K562 (cell line): ENCODE results near the gene DGKE. TPM values are rescaled to one million over a fixed set of nuclear protein-coding genes. Genes with fewer than 3 reads are reported as not detected.

Source experiments
- ADNP ChIP-seq: fragments of 200-800 bp; sonication (Bioruptor generic); IDR thresholded peaks from 2 replicates; pipeline ENCODE4 v1.6.1; 2016; ENCODE audit warnings: missing genetic modification characterization, missing compliant biosample characterization
- ARID2 ChIP-seq: fragments of 450-650 bp; IDR thresholded peaks from 2 replicates; pipeline ENCODE4 v1.6.1; 2017; ENCODE audit warnings: antibody characterized with exemption, mild to moderate bottlenecking
- CREBBP ChIP-seq: IDR thresholded peaks from one replicate; pipeline ENCODE4 v1.6.1; 2012; ENCODE audit warnings: low read depth, mild to moderate bottlenecking, control low read depth, inconsistent platforms, low read length
- ELF1 ChIP-seq: fragments of 200-800 bp; sonication (Bioruptor generic); IDR thresholded peaks from 2 replicates; pipeline ENCODE4 v1.6.1; 2016; ENCODE audit warnings: missing genetic modification characterization, missing compliant biosample characterization
- ETV6 ChIP-seq, 3 experiments: fragments of 150-350 bp in 1 of 3; sonication (generic) in 1 of 3; formaldehyde crosslinking in 1 of 3; IDR thresholded peaks; 2 replicates each; pipeline versions ENCODE4 v1.6.1 to v1.8.0; 2014 to 2022; ENCODE audit warnings: borderline replicate concordance in 2 of 3, low read depth in 2 of 3, antibody characterized with exemption in 1 of 3, low read length in 1 of 3, mild to moderate bottlenecking in 1 of 3, missing genetic modification reagents in 1 of 3
- LCOR ChIP-seq: sonication (generic); formaldehyde crosslinking; IDR thresholded peaks from 2 replicates; pipeline ENCODE4 v1.8.0; 2022; ENCODE audit warnings: mild to moderate bottlenecking, missing genetic modification reagents
- MAFF ChIP-seq: IDR thresholded peaks from 2 replicates; pipeline ENCODE4 v1.6.1; 2012; ENCODE audit warnings: low read length, improper control_type of control experiment
- MTA1 ChIP-seq: fragments of 450-650 bp; IDR thresholded peaks from 2 replicates; pipeline ENCODE4 v1.6.1; 2017; ENCODE audit warnings: borderline replicate concordance
- POLR2A ChIP-seq: fragments of 450-650 bp; conservative IDR thresholded peaks from 2 replicates; pipeline ENCODE4 v1.6.1; 2016
- RBBP5 ChIP-seq: fragments of 200-600 bp; sonication (generic); IDR thresholded peaks from 2 replicates; pipeline ENCODE4 v1.6.1; 2012; ENCODE audit warnings: borderline replicate concordance, mild to moderate bottlenecking, low read length, control low read depth, inconsistent platforms; ENCODE audit not compliant: insufficient read depth, poor library complexity, severe bottlenecking
- SIX5 ChIP-seq, 2 experiments: IDR thresholded peaks; 2 replicates each; pipeline ENCODE4 v1.6.1; 2011; ENCODE audit warnings: low read length in 2 of 2, borderline replicate concordance in 1 of 2, low read depth in 1 of 2, mild to moderate bottlenecking in 1 of 2, moderate library complexity in 1 of 2; ENCODE audit not compliant: insufficient read depth in 1 of 2
- SMAD1 ChIP-seq: fragments of 150-350 bp; IDR thresholded peaks from 2 replicates; pipeline ENCODE4 v1.6.1; 2014; ENCODE audit warnings: low read length, low read depth; ENCODE audit not compliant: partially characterized antibody
- SMARCB1 ChIP-seq: IDR thresholded peaks from 2 replicates; pipeline ENCODE4 v1.6.1; 2011; ENCODE audit warnings: improper control_type of control experiment, low read depth; ENCODE audit not compliant: insufficient read length
- SP2 ChIP-seq: IDR thresholded peaks from 2 replicates; pipeline ENCODE4 v1.6.1; 2011; ENCODE audit warnings: mild to moderate bottlenecking, low read depth, low read length, moderate library complexity; ENCODE audit not compliant: poor library complexity, severe bottlenecking; ENCODE audit errors: extremely low read depth
- TCFL5 ChIP-seq: fragments of 250-450 bp; sonication (Bioruptor Pico); conservative IDR thresholded peaks from 2 replicates; pipeline ENCODE4 v1.6.1; 2021; ENCODE audit warnings: mild to moderate bottlenecking, moderate library complexity, matching md5 sums
- TEAD1 ChIP-seq, 2 experiments: fragments of 450-650 bp in 1 of 2; sonication (generic) in 1 of 2; formaldehyde crosslinking; IDR thresholded peaks; 2 replicates each; pipeline versions ENCODE4 v1.4.0 to v1.8.0; 2020 to 2022; ENCODE audit warnings: mild to moderate bottlenecking in 2 of 2, missing genetic modification reagents in 1 of 2
- YBX1 ChIP-seq: fragments of 450-650 bp; IDR thresholded peaks from 2 replicates; pipeline ENCODE4 v1.7.1; 2016; ENCODE audit warnings: mild to moderate bottlenecking
- ZNF197 ChIP-seq: fragments of 200-800 bp; sonication (Bioruptor generic); IDR thresholded peaks from 2 replicates; pipeline ENCODE4 v1.6.1; 2016; ENCODE audit warnings: low read depth, missing genetic modification characterization, missing compliant biosample characterization
- ZNF23 ChIP-seq: fragments of 250-450 bp; sonication (Bioruptor Pico); IDR thresholded peaks from 2 replicates; pipeline ENCODE4 v1.4.0; 2020; ENCODE audit warnings: mild to moderate bottlenecking
- ZNF551 ChIP-seq: fragments of 250-450 bp; sonication (Bioruptor Pico); IDR thresholded peaks from 2 replicates; pipeline ENCODE4 v1.5.0; 2021; ENCODE audit warnings: mild to moderate bottlenecking, moderate library complexity
- ZNF586 ChIP-seq: fragments of 450-650 bp; formaldehyde crosslinking; conservative IDR thresholded peaks from 2 replicates; pipeline ENCODE4 v1.4.0; 2020; ENCODE audit warnings: mild to moderate bottlenecking, moderate library complexity
- ZNF699 ChIP-seq: fragments of 250-450 bp; sonication (Bioruptor Pico); IDR thresholded peaks from 2 replicates; pipeline ENCODE4 v1.8.0; 2021; ENCODE audit warnings: mild to moderate bottlenecking, moderate library complexity; ENCODE audit not compliant: insufficient replicate concordance
- polyA plus RNA-seq, 8 experiments: library from polyadenylated mRNA; depleted of rRNA in 4 of 8; stranded (reverse) in 5 of 8; unstranded in 3 of 8; fragments of >200 nt; fragmentation: Nextera tagmentation in 2 of 8; fragmentation: Illumina TruSeq in 1 of 8; extraction: Ambion mirVana in 2 of 8; extraction: Trizol in 1 of 8; gene quantifications; 2 replicates each; pipeline versions ENCODE4 v1.2.1 to v1.2.3, GENCODE V29; 2011 to 2014; ENCODE audit warnings: inconsistent platforms in 1 of 8, missing spikeins in 1 of 8
- total RNA-seq, 7 experiments: library from RNA; depleted of rRNA in 6 of 7; stranded (reverse); fragments of >200 nt in 6 of 7; fragmentation: Illumina TruSeq in 2 of 7; extraction: Trizol in 2 of 7; gene quantifications; 2 replicates each; pipeline versions ENCODE4 v1.2.1 to v1.2.3, GENCODE V29; 2011 to 2021; ENCODE audit warnings: low replicate concordance in 1 of 7
- TF ChIP-seq, protein P1 (sequence below): sonication (generic); formaldehyde crosslinking; IDR thresholded peaks from 2 replicates; pipeline ENCODE4 v1.8.1; 2023; ENCODE audit warnings: mild to moderate bottlenecking, missing genetic modification reagents, moderate library complexity
- TF ChIP-seq, protein P2 (sequence below), 2 experiments: IDR thresholded peaks; 2 replicates each; pipeline ENCODE4 v1.6.1; 2011; ENCODE audit warnings: borderline replicate concordance in 1 of 2, control low read depth in 1 of 2, low read depth in 1 of 2, low read length in 1 of 2, mild to moderate bottlenecking in 1 of 2, mixed read lengths in 1 of 2, moderate library complexity in 1 of 2; ENCODE audit not compliant: insufficient read depth in 1 of 2, insufficient read length in 1 of 2, poor library complexity in 1 of 2, severe bottlenecking in 1 of 2; ENCODE audit errors: extremely low read depth in 1 of 2
- TF ChIP-seq, protein P3 (sequence below): fragments of 250-450 bp; sonication (Bioruptor Pico); IDR thresholded peaks from 2 replicates; pipeline ENCODE4 v1.8.0; 2021; ENCODE audit warnings: mild to moderate bottlenecking, moderate library complexity

The DGKE gene
- total and polyA plus RNA-seq, 9 of the 15 experiments (the other 6 are each of a cell fraction or from before 2014, with no cell fraction given): 1.3 to 9.9 (median 5.9) TPM

DNA sequence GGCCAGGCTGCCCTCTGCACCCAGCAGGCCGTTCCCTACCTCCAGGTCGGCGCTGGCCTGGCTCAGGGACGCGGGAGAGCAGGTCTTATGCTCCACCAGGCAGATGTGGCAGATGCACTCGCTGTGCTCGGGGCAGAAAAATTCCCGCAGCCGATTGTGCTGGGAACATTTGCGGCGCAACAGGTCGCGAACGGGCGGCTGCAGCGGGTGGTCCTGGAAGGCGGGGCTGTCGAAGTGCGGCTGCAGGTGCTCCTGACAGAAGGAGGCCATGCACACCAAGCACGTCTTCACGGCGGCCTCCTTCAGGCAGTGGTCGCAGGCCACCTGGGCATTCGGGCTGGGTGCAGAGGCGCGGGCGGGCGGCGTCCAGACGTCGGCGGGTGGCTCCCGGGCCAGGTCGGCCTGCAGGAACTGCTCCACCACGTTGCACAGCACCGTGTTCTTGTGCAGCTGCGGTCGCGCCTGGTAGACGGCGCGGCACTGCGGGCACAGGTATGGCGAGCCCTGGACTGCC is 79.5 kb downstream of the DGKE start (continued):
- no peak for TF ChIP-seq SP2
- 0 out of 4 replicates have a peak, but pooled peaks of 1 of the 2 experiments have one; percentile 15 for TF ChIP-seq TEAD1 (CRISPR knock-in tag; IDR thresholded peaks at IDR 0.05)
- TF ChIP-seq ADNP (tag): no peak
- no peak for TF ChIP-seq ZNF23 (CRISPR knock-in tag)
- no peak for TF ChIP-seq ZNF197 (CRISPR knock-in tag)
- TF ChIP-seq SIX5 (IDR thresholded peaks at IDR 0.05; ENCODE audit: borderline replicate concordance in 1 of 2, insufficient read depth in 1 of 2, low read depth in 1 of 2, low read length in 2 of 2): no peak
- TF ChIP-seq MTA1: no peak
- TF ChIP-seq CREBBP: no peak
- TF ChIP-seq ZNF586 (CRISPR knock-in tag): no peak
- no peak for TF ChIP-seq ZNF551
- TF ChIP-seq YBX1: no peak
- no peak for TF ChIP-seq ELF1 (tag)
- TF ChIP-seq, protein P1, sequence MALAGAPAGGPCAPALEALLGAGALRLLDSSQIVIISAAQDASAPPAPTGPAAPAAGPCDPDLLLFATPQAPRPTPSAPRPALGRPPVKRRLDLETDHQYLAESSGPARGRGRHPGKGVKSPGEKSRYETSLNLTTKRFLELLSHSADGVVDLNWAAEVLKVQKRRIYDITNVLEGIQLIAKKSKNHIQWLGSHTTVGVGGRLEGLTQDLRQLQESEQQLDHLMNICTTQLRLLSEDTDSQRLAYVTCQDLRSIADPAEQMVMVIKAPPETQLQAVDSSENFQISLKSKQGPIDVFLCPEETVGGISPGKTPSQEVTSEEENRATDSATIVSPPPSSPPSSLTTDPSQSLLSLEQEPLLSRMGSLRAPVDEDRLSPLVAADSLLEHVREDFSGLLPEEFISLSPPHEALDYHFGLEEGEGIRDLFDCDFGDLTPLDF: no peak
- TF ChIP-seq ARID2: no peak
- TF ChIP-seq SMAD1: no peak
- no peak for TF ChIP-seq RBBP5
- TF ChIP-seq LCOR (CRISPR knock-in tag): no peak
- no peak for TF ChIP-seq ETV6 (IDR thresholded peaks at IDR 0.05; ENCODE audit: borderline replicate concordance in 1 of 2, low read depth in 2 of 2, low read length in 1 of 2)
- TF ChIP-seq ETV6 (CRISPR knock-in tag; IDR thresholded peaks at IDR 0.05; ENCODE audit: borderline replicate concordance): peak; percentile 77; the same call in 1 of the 2 replicates
- TF ChIP-seq MAFF: no peak
- TF ChIP-seq, protein P2, sequence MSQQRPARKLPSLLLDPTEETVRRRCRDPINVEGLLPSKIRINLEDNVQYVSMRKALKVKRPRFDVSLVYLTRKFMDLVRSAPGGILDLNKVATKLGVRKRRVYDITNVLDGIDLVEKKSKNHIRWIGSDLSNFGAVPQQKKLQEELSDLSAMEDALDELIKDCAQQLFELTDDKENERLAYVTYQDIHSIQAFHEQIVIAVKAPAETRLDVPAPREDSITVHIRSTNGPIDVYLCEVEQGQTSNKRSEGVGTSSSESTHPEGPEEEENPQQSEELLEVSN (IDR thresholded peaks at IDR 0.05; ENCODE audit: borderline replicate concordance in 1 of 2, extremely low read depth in 1 of 2, insufficient read depth in 1 of 2, insufficient read length in 1 of 2, low read depth in 1 of 2, low read length in 1 of 2, poor library complexity in 1 of 2, severe bottlenecking in 1 of 2): peak in 1 of 2 experiments; percentile 34
- no peak for TF ChIP-seq TCFL5
- TF ChIP-seq, protein P3, sequence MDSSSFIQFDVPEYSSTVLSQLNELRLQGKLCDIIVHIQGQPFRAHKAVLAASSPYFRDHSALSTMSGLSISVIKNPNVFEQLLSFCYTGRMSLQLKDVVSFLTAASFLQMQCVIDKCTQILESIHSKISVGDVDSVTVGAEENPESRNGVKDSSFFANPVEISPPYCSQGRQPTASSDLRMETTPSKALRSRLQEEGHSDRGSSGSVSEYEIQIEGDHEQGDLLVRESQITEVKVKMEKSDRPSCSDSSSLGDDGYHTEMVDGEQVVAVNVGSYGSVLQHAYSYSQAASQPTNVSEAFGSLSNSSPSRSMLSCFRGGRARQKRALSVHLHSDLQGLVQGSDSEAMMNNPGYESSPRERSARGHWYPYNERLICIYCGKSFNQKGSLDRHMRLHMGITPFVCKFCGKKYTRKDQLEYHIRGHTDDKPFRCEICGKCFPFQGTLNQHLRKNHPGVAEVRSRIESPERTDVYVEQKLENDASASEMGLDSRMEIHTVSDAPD: no peak
- no peak for TF ChIP-seq POLR2A
- no peak for TF ChIP-seq ZNF699
- no peak for TF ChIP-seq SMARCB1
